OCI-LY7 (cell line): Measurements from ENCODE around the gene ALG1. TPM values are rescaled to one million over a fixed set of nuclear protein-coding genes. Genes with fewer than 3 reads are reported as not detected.
"Not testable (repeated sequence)": the region's sequence is repeated elsewhere in the genome, so short reads cannot be mapped to it uniquely, and the experiment has no call there.

Experiments used
- BruUV-seq: library from RNA; stranded (reverse); fragments of 400-500 nt; replicated peaks from 2 replicates; lab custom pipeline; 2021; lab: Mats Ljungman, UMichigan
- CTCF ChIA-PET: fragments of 300-600 bp; sonication (Branson Sonifier 250); formaldehyde crosslinking; loops from one replicate; lab custom pipeline; 2022; ENCODE audit warnings: antibody characterized with exemption; ENCODE audit not compliant: unreplicated experiment; lab: Charles Lee
- POLR2A ChIA-PET: fragments of 300-600 bp; sonication (Branson Sonifier 250); formaldehyde crosslinking; loops from one replicate; lab custom pipeline; 2022; ENCODE audit warnings: antibody characterized with exemption; lab: Charles Lee
- DNase-seq: peaks from one replicate; pipeline ENCODE4 v3.0.0-alpha.2; 2015; ENCODE audit warnings: low spot score
- H2AFZ ChIP-seq: fragments of 200-600 bp; sonication (generic), shearing (Covaris generic); 2 replicates; pipeline ENCODE4 v1.6.1; 2014; ENCODE audit warnings: mild to moderate bottlenecking, antibody characterized with exemption, low read length, moderate library complexity
- H3K27ac ChIP-seq: fragments of 200-600 bp; sonication (generic); 2 replicates; pipeline ENCODE4 v1.5.1; 2014; ENCODE audit warnings: mixed run types, low read depth, mild to moderate bottlenecking, moderate library complexity, low read length, inconsistent platforms; ENCODE audit not compliant: poor library complexity, severe bottlenecking
- H3K36me3 ChIP-seq: fragments of 200-600 bp; sonication (generic); 2 replicates; pipeline ENCODE4 v1.6.1; 2014; ENCODE audit warnings: mild to moderate bottlenecking, antibody characterized with exemption, low read length, moderate library complexity, mixed read lengths; ENCODE audit not compliant: insufficient read depth
- H3K4me1 ChIP-seq: fragments of 200-600 bp; sonication (generic); 2 replicates; pipeline ENCODE4 v1.5.1; 2014; ENCODE audit warnings: mild to moderate bottlenecking, low read length; ENCODE audit not compliant: insufficient read depth, poor library complexity, severe bottlenecking
- H3K4me2 ChIP-seq: fragments of 200-600 bp; sonication (generic); 2 replicates; pipeline ENCODE4 v1.6.1; 2014; ENCODE audit warnings: mild to moderate bottlenecking, low read length
- H3K4me3 ChIP-seq: fragments of 200-600 bp; sonication (generic); 2 replicates; pipeline ENCODE4 v1.5.1; 2014; ENCODE audit warnings: mild to moderate bottlenecking, low read depth, low read length; ENCODE audit not compliant: poor library complexity, severe bottlenecking
- H3K79me2 ChIP-seq: fragments of 200-600 bp; sonication (generic); 2 replicates; pipeline ENCODE4 v1.6.1; 2016; ENCODE audit warnings: low read depth, mild to moderate bottlenecking, low read length, moderate library complexity, mixed read lengths; ENCODE audit not compliant: insufficient read depth
- H3K9me2 ChIP-seq: fragments of 200-600 bp; sonication (generic); 2 replicates; pipeline ENCODE4 v1.6.1; 2016; ENCODE audit warnings: mild to moderate bottlenecking, low read length, mixed read lengths; ENCODE audit not compliant: insufficient read depth
- H3K9me3 ChIP-seq: fragments of 200-600 bp; sonication (generic); 2 replicates; pipeline ENCODE4 v1.6.1; 2014; ENCODE audit warnings: mild to moderate bottlenecking, mixed run types, low read length, mixed read lengths
- H4K20me1 ChIP-seq: fragments of 200-600 bp; sonication (generic); 2 replicates; pipeline ENCODE4 v1.6.1; 2014; ENCODE audit warnings: mild to moderate bottlenecking, antibody characterized with exemption, low read length, moderate library complexity, mixed read lengths; ENCODE audit not compliant: insufficient read depth
- intact Hi-C: fragments of 100-400 bp; cut with micrococcal nuclease; formaldehyde crosslinking; loops from one replicate; pipeline ENCODE4 v1.10.0; 2022; ENCODE audit not compliant: unreplicated experiment
- total RNA-seq, 2 experiments: library from RNA; depleted of rRNA in 1 of 2; stranded (reverse); fragments of >200 nt in 1 of 2; shearing (Covaris generic) in 1 of 2; gene quantifications; 2 replicates each; pipeline ENCODE4 v1.2.3, GENCODE V29; 2014 to 2022

Gene ALG1
- total RNA-seq, 2 experiments from 2014 or later, result 13.7 to 23.1 TPM

GRCh38 chr16:5131467-5132004 lies 59.9 kb downstream of the ALG1 start:
- POLR2A ChIA-PET, DNase-seq, H4K20me1 ChIP-seq, H3K36me3 ChIP-seq, H2AFZ ChIP-seq, BruUV-seq, H3K4me1 ChIP-seq, CTCF ChIA-PET, H3K27ac ChIP-seq, H3K4me3 ChIP-seq, H3K9me2 ChIP-seq, H3K4me2 ChIP-seq, intact Hi-C loops, H3K79me2 ChIP-seq, H3K9me3 ChIP-seq: not testable (repeated sequence)

- H3K36me3 ChIP-seq, H3K4me2 ChIP-seq, H4K20me1 ChIP-seq, BruUV-seq, CTCF ChIA-PET, POLR2A ChIA-PET, H3K4me3 ChIP-seq, H3K4me1 ChIP-seq, H3K27ac ChIP-seq, H3K9me3 ChIP-seq, DNase-seq, H2AFZ ChIP-seq, intact Hi-C loops, H3K79me2 ChIP-seq, H3K9me2 ChIP-seq: not testable (repeated sequence)
Measured at GRCh38 chr16:5132915-5133600, 61.4 kb downstream of the ALG1 start.

- CTCF ChIA-PET, H2AFZ ChIP-seq, H3K27ac ChIP-seq, H3K79me2 ChIP-seq, H3K4me2 ChIP-seq, H3K4me1 ChIP-seq, H3K9me3 ChIP-seq, H4K20me1 ChIP-seq, DNase-seq, intact Hi-C loops, H3K4me3 ChIP-seq, BruUV-seq, H3K36me3 ChIP-seq, H3K9me2 ChIP-seq, POLR2A ChIA-PET: not testable (repeated sequence)
Measured at GRCh38 chr16:5134739-5135452, 63.3 kb downstream of the ALG1 start.

Other genes with a start within 250 kb of the ALG1 start
- gene GLYR1, start 224.6 kb upstream of the ALG1 start, total RNA-seq (2014; rRNA removed; shearing (Covaris generic)), result 48.4 and 54.4 TPM in 2 replicates
- gene GLYR1, start 224.6 kb upstream of the ALG1 start, total RNA-seq (2022), result 95.6 and 113 TPM in 2 replicates
- 35.8 and 37.2 TPM in 2 replicates for gene UBN1, start 224.4 kb upstream of the ALG1 start, total RNA-seq (2014; rRNA removed; shearing (Covaris generic))
- 53.0 and 53.3 TPM in 2 replicates for gene UBN1, start 224.4 kb upstream of the ALG1 start, total RNA-seq (2022)
- not detected in 2 replicates for gene PPL, start 134.7 kb upstream of the ALG1 start, total RNA-seq (2014; rRNA removed; shearing (Covaris generic))
- not detected in 2 replicates for gene PPL, start 134.7 kb upstream of the ALG1 start, total RNA-seq (2022)
- gene SEC14L5, start 113.5 kb upstream of the ALG1 start, total RNA-seq (2014; rRNA removed; shearing (Covaris generic)), result not detected in 2 replicates
- gene SEC14L5, start 113.5 kb upstream of the ALG1 start, total RNA-seq (2022), result not detected in 2 replicates
- 12.8 and 15.6 TPM in 2 replicates for gene NAGPA, start 37.9 kb upstream of the ALG1 start, total RNA-seq (2014; rRNA removed; shearing (Covaris generic))
- 12.2 and 14.6 TPM in 2 replicates for gene NAGPA, start 37.9 kb upstream of the ALG1 start, total RNA-seq (2022)
- gene C16orf89, start 5.9 kb upstream of the ALG1 start, total RNA-seq (2014; rRNA removed; shearing (Covaris generic)), result not detected in 2 replicates
- not detected in 2 replicates for gene C16orf89, start 5.9 kb upstream of the ALG1 start, total RNA-seq (2022)
- gene EEF2KMT, start 26.0 kb downstream of the ALG1 start, total RNA-seq (2014; rRNA removed; shearing (Covaris generic)), result 9.2 and 11.5 TPM in 2 replicates
- 13.0 and 18.5 TPM in 2 replicates for gene EEF2KMT, start 26.0 kb downstream of the ALG1 start, total RNA-seq (2022)